ENCODE data around the gene PCDHGB3. TPM values are rescaled to one million over a fixed set of nuclear protein-coding genes. Genes with fewer than 3 reads are reported as not detected.
"Not testable (repeated sequence)": the region's sequence is repeated elsewhere in the genome, so short reads cannot be mapped to it uniquely, and the experiment has no call there.

PCDHGB3 gene
- total RNA-seq, 5 donors from 2014 or later (not counting 1 experiment from before 2014, with no cell fraction given) = 0.20 to 0.85 (median 0.41) TPM

GRCh38 chr5:141397756-141398551, 27.9 kb downstream of the PCDHGB3 start, which contains the start of gene PCDHGB5:
Gene PCDHGB5 (plus strand): TSS chr5:141397947. CDS start chr5:141398128, 181 bp downstream.
- H3K4me1 Mint-ChIP-seq; H3K36me3 Mint-ChIP-seq; H3K27ac ChIP-seq (ENCODE audit: low read length); H3K4me1 ChIP-seq (ENCODE audit: control insufficient read depth in 1 of 2, extremely low read depth in 1 of 2, insufficient read depth in 2 of 2, low read length in 2 of 2); H3K27ac Mint-ChIP-seq; H3K36me3 ChIP-seq (ENCODE audit: control insufficient read depth in 2 of 2, extremely low read depth in 1 of 2, insufficient read depth in 1 of 2, low read length in 1 of 2): not testable (repeated sequence)
- POLR2A ChIA-PET = interaction anchor here in 1 of 2 donors (0.6 kb wide), 1 partner anchor 164 kb away, joined by 3 read pairs; no protein-coding TSS in a partner anchor
- Histone ChIP-seq H3K27me3 (replicated peaks in 1 of 2; ENCODE audit: control insufficient read depth in 2 of 2, extremely low read depth in 1 of 2, insufficient read depth in 2 of 2, low read length in 1 of 2) (peaks cover 22 to 53% of the 10 kb centered on the region in 2 experiments), H3K4me3 (ENCODE audit: control insufficient read depth in 1 of 2, extremely low read depth in 1 of 2, low read length in 1 of 2) (peak within 1 kb of the TSS in 1 of 2 donors; percentile 38), H3K9me3 (peaks cover 12% of the 10 kb centered on the region)
- Mint-ChIP-seq H3K27me3 (peaks cover 53 to 74% of the 10 kb centered on the region in 2 donors), H3K4me3 (peak within 1 kb of the TSS; percentile 24 to 40 (median 39)), H3K9me3 (peaks cover 11 to 29% (median 20%) of the 10 kb centered on the region in 3 donors)
- ATAC-seq (replicated peaks in 1 of 4) (peak; percentile 76 to 84 (median 80)), DNase-seq (peak in 11 of 35 experiments; percentile 18 to 38 (median 25))
- CTCF ChIA-PET = interaction anchor here in 1 of 2 donors (1.1 to 2.1 kb wide), 5 partner anchors 15 to 169 kb away, joined by 3 to 8 read pairs (median 5); partner anchors contain the start of genes PCDHGA10 and TAF7
- 22% methylated on average over 11 of the region's 43 CpGs for WGBS (ENCODE audit: insufficient coverage)

GRCh38 chr5:141398608-141399007, 28.6 kb downstream of the PCDHGB3 start:
- CTCF ChIA-PET = interaction anchor here in 1 of 2 donors (1.6 to 2.1 kb wide), 2 partner anchors 14 to 126 kb away, joined by 5 to 7 read pairs; partner anchors contain the start of gene PCDHGA10
- ATAC-seq (replicated peaks in 1 of 4) = no peak
- Histone ChIP-seq H3K4me3 (ENCODE audit: control insufficient read depth in 1 of 2, extremely low read depth in 1 of 2, low read length in 1 of 2) (no peak overlapping the region), H3K27ac (ENCODE audit: low read length) (no peak overlapping the region), H3K4me1 (ENCODE audit: control insufficient read depth in 1 of 2, extremely low read depth in 1 of 2, insufficient read depth in 2 of 2, low read length in 2 of 2) (peaks cover 0 to 9% of the 10 kb centered on the region in 2 experiments), H3K27me3 (replicated peaks in 1 of 2; ENCODE audit: control insufficient read depth in 2 of 2, extremely low read depth in 1 of 2, insufficient read depth in 2 of 2, low read length in 1 of 2) (peaks cover 20 to 55% of the 10 kb centered on the region in 2 experiments), H3K36me3 (ENCODE audit: control insufficient read depth in 2 of 2, extremely low read depth in 1 of 2, insufficient read depth in 1 of 2, low read length in 1 of 2) (no peaks in the 10 kb centered on the region), H3K9me3 (peaks cover 9% of the 10 kb centered on the region)
- Mint-ChIP-seq H3K36me3 (peaks cover 8% of the 10 kb centered on the region), H3K4me3 (no peak overlapping the region), H3K9me3 (peaks cover 12 to 30% (median 23%) of the 10 kb centered on the region in 3 donors), H3K4me1 (peaks cover 0 to 2% (median 0%) of the 10 kb centered on the region in 3 donors), H3K27me3 (peaks cover 56 to 74% of the 10 kb centered on the region in 2 donors), H3K27ac (no peak overlapping the region)
- DNase-seq = no peak
- POLR2A ChIA-PET = no interaction called here
- 43% methylated on average over 13 of the region's 15 CpGs for WGBS (ENCODE audit: insufficient coverage)

- H3K36me3 Mint-ChIP-seq = peaks cover 8% of the 10 kb centered on the region
- CTCF ChIA-PET = no interaction called here
Measured at GRCh38 chr5:141399555-141400258, 29.7 kb downstream of the PCDHGB3 start.

GRCh38 chr5:141402553-141403243, 32.7 kb downstream of the PCDHGB3 start, which contains the start of gene PCDHGA9:
Gene PCDHGA9 (plus strand): TSS chr5:141402778. CDS start chr5:141402953, 175 bp downstream.
- POLR2A ChIA-PET = no interaction called here
- H3K9me3 Mint-ChIP-seq = peaks cover 11 to 28% (median 27%) of the 10 kb centered on the region in 3 donors
- WGBS (ENCODE audit: insufficient coverage) = 21% methylated on average over 20 of the region's 27 CpGs

More at GRCh38 chr5:141399555-141400258, 29.7 kb downstream of the PCDHGB3 start:
- Histone ChIP-seq H3K27me3 (replicated peaks in 1 of 2; ENCODE audit: control insufficient read depth in 2 of 2, extremely low read depth in 1 of 2, insufficient read depth in 2 of 2, low read length in 1 of 2) (peaks cover 20 to 52% of the 10 kb centered on the region in 2 experiments), H3K9me3 (peaks cover 8% of the 10 kb centered on the region), H3K4me1 (ENCODE audit: control insufficient read depth in 1 of 2, extremely low read depth in 1 of 2, insufficient read depth in 2 of 2, low read length in 2 of 2) (peaks cover 0 to 9% of the 10 kb centered on the region in 2 experiments), H3K27ac (ENCODE audit: low read length) (no peak overlapping the region), H3K4me3 (ENCODE audit: control insufficient read depth in 1 of 2, extremely low read depth in 1 of 2, low read length in 1 of 2) (no peak overlapping the region), H3K36me3 (ENCODE audit: control insufficient read depth in 2 of 2, extremely low read depth in 1 of 2, insufficient read depth in 1 of 2, low read length in 1 of 2) (no peaks in the 10 kb centered on the region)
- Mint-ChIP-seq H3K9me3 (peaks cover 11 to 30% (median 21%) of the 10 kb centered on the region in 3 donors), H3K4me3 (no peak overlapping the region), H3K4me1 (peaks cover 0 to 2% (median 0%) of the 10 kb centered on the region in 3 donors), H3K27ac (peak overlapping the region in 1 of 2 donors; percentile 77), H3K27me3 (peaks cover 56 to 74% of the 10 kb centered on the region in 2 donors)
- POLR2A ChIA-PET = no interaction called here
- no peak for DNase-seq
- ATAC-seq (replicated peaks in 1 of 4) = no peak
- 45% methylated on average over 60 of the region's 61 CpGs for WGBS (ENCODE audit: insufficient coverage)

GRCh38 chr5:141403387-141403786, 33.3 kb downstream of the PCDHGB3 start:
- ATAC-seq (replicated peaks in 1 of 4) = no peak
- Mint-ChIP-seq H3K36me3 (peaks cover 10% of the 10 kb centered on the region), H3K4me1 (peaks cover 0 to 7% (median 2%) of the 10 kb centered on the region in 3 donors), H3K4me3 (no peak overlapping the region), H3K27ac (no peak overlapping the region), H3K9me3 (peaks cover 11 to 31% (median 30%) of the 10 kb centered on the region in 3 donors), H3K27me3 (peaks cover 69 to 82% of the 10 kb centered on the region in 2 donors)
- H3K27ac ChIP-seq (ENCODE audit: low read length) = no peak overlapping the region
- no peaks in the 10 kb centered on the region for H3K36me3 ChIP-seq (ENCODE audit: control insufficient read depth in 2 of 2, extremely low read depth in 1 of 2, insufficient read depth in 1 of 2, low read length in 1 of 2)
- POLR2A ChIA-PET = no interaction called here
- DNase-seq = no peak
- H3K4me1 ChIP-seq (ENCODE audit: control insufficient read depth in 1 of 2, extremely low read depth in 1 of 2, insufficient read depth in 2 of 2, low read length in 2 of 2) = peaks cover 0 to 6% of the 10 kb centered on the region in 2 experiments
- H3K9me3 ChIP-seq = peaks cover 12% of the 10 kb centered on the region
- 38% methylated on average over 16 of the region's 22 CpGs for whole genome bisulfite sequencing (ENCODE audit: insufficient coverage)
- H3K27me3 ChIP-seq (replicated peaks in 1 of 2; ENCODE audit: control insufficient read depth in 2 of 2, extremely low read depth in 1 of 2, insufficient read depth in 2 of 2, low read length in 1 of 2) = peaks cover 19 to 60% of the 10 kb centered on the region in 2 experiments
- CTCF ChIA-PET = interaction anchor here (0.6 to 1.0 kb wide), 3 partner anchors 12 to 161 kb away, joined by 3 to 4 read pairs (median 4); no protein-coding TSS in a partner anchor
- no peak overlapping the region for H3K4me3 ChIP-seq (ENCODE audit: control insufficient read depth in 1 of 2, extremely low read depth in 1 of 2, low read length in 1 of 2)

More at GRCh38 chr5:141402553-141403243, 32.7 kb downstream of the PCDHGB3 start, which contains the start of gene PCDHGA9:
- H3K27ac ChIP-seq (ENCODE audit: low read length) = no peak within 1 kb of the TSS
- H3K36me3 ChIP-seq (ENCODE audit: control insufficient read depth in 2 of 2, extremely low read depth in 1 of 2, insufficient read depth in 1 of 2, low read length in 1 of 2) = no peaks in the 10 kb centered on the region
- H3K36me3 Mint-ChIP-seq = peaks cover 8% of the 10 kb centered on the region
- H3K4me1 ChIP-seq (ENCODE audit: control insufficient read depth in 1 of 2, extremely low read depth in 1 of 2, insufficient read depth in 2 of 2, low read length in 2 of 2) = peaks cover 0 to 8% of the 10 kb centered on the region in 2 experiments
- peaks cover 12% of the 10 kb centered on the region for H3K9me3 ChIP-seq
- peak within 1 kb of the TSS in 1 of 2 donors; percentile 20 for H3K4me3 ChIP-seq (ENCODE audit: control insufficient read depth in 1 of 2, extremely low read depth in 1 of 2, low read length in 1 of 2)
- H3K27ac Mint-ChIP-seq = no peak within 1 kb of the TSS
- peak within 1 kb of the TSS; percentile 49 to 57 (median 55) for H3K4me3 Mint-ChIP-seq
- H3K27me3 Mint-ChIP-seq = peaks cover 64 to 75% of the 10 kb centered on the region in 2 donors
- H3K4me1 Mint-ChIP-seq = peaks cover 0 to 5% (median 0%) of the 10 kb centered on the region in 3 donors
- ATAC-seq (replicated peaks in 1 of 4) (no peak), DNase-seq (peak in 1 of 35 experiments; percentile 21)
- CTCF ChIA-PET = interaction anchor here in 1 of 2 donors (1.0 kb wide), 1 partner anchor 161 kb away, joined by 4 read pairs; no protein-coding TSS in a partner anchor
- peaks cover 19 to 56% of the 10 kb centered on the region in 2 experiments for H3K27me3 ChIP-seq (replicated peaks in 1 of 2; ENCODE audit: control insufficient read depth in 2 of 2, extremely low read depth in 1 of 2, insufficient read depth in 2 of 2, low read length in 1 of 2)
